Tibial nerve (tissue), 4 donors: ENCODE measurements around the gene HLTF.

Experiments used
- EP300 ChIP-seq, 2 donors: sonication (generic); formaldehyde crosslinking; IDR thresholded peaks; one replicate each; pipeline ENCODE4 v1.6.1; 2017; ENCODE audit warnings: antibody characterized with exemption in 2 of 2, mild to moderate bottlenecking in 1 of 2
- POLR2A ChIP-seq, 2 donors: fragments of 450-650 bp; IDR thresholded peaks; one replicate each; pipeline ENCODE4 v1.6.1; 2017; ENCODE audit warnings: antibody characterized with exemption in 2 of 2, mild to moderate bottlenecking in 2 of 2, moderate library complexity in 2 of 2
- TF ChIP-seq, protein P1 (sequence below), 5 experiments: fragments of 200-600 bp in 3 of 5; fragments of 450-650 bp in 2 of 5; sonication (generic) in 3 of 5; IDR thresholded peaks; one replicate each; pipeline ENCODE4 v1.5.1; 2016 to 2019; ENCODE audit warnings: antibody characterized with exemption in 5 of 5, mild to moderate bottlenecking in 3 of 5, moderate library complexity in 2 of 5

DNA sequence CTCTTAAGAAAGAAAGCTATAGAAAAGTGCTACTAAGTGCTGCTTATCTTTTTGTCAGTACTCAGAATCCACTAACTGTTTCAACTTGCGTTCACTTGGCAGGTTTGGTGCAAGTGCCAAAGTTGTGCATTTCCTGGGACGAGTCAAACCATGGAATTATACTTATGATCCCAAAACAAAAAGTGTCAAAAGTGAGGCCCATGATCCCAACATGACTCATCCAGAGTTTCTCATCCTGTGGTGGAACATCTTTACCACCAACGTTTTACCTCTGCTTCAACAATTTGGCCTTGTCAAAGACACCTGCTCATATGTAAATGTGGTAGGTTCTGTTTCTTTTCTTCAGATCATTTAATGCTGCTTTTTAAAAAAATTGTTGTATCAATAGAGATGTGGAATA, 62.4 kb downstream of the HLTF start:
- TF ChIP-seq, protein P1, sequence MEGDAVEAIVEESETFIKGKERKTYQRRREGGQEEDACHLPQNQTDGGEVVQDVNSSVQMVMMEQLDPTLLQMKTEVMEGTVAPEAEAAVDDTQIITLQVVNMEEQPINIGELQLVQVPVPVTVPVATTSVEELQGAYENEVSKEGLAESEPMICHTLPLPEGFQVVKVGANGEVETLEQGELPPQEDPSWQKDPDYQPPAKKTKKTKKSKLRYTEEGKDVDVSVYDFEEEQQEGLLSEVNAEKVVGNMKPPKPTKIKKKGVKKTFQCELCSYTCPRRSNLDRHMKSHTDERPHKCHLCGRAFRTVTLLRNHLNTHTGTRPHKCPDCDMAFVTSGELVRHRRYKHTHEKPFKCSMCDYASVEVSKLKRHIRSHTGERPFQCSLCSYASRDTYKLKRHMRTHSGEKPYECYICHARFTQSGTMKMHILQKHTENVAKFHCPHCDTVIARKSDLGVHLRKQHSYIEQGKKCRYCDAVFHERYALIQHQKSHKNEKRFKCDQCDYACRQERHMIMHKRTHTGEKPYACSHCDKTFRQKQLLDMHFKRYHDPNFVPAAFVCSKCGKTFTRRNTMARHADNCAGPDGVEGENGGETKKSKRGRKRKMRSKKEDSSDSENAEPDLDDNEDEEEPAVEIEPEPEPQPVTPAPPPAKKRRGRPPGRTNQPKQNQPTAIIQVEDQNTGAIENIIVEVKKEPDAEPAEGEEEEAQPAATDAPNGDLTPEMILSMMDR (IDR thresholded peaks at IDR 0.05) = no peak
- no peak for TF ChIP-seq POLR2A (IDR thresholded peaks at IDR 0.05)
- TF ChIP-seq EP300 (IDR thresholded peaks at IDR 0.05) = no peak
